Measurements from ENCODE around the gene NEURL3. TPM values are rescaled to one million over a fixed set of nuclear protein-coding genes. Genes with fewer than 3 reads are reported as not detected.
A peak's percentile ranks its signal among the peaks of the same experiment; 100 is the strongest.

The NEURL3 gene
- total and polyA plus RNA-seq, 9 of the 15 experiments (the other 6 are each of a cell fraction or from before 2014, with no cell fraction given) = not detected

DNA sequence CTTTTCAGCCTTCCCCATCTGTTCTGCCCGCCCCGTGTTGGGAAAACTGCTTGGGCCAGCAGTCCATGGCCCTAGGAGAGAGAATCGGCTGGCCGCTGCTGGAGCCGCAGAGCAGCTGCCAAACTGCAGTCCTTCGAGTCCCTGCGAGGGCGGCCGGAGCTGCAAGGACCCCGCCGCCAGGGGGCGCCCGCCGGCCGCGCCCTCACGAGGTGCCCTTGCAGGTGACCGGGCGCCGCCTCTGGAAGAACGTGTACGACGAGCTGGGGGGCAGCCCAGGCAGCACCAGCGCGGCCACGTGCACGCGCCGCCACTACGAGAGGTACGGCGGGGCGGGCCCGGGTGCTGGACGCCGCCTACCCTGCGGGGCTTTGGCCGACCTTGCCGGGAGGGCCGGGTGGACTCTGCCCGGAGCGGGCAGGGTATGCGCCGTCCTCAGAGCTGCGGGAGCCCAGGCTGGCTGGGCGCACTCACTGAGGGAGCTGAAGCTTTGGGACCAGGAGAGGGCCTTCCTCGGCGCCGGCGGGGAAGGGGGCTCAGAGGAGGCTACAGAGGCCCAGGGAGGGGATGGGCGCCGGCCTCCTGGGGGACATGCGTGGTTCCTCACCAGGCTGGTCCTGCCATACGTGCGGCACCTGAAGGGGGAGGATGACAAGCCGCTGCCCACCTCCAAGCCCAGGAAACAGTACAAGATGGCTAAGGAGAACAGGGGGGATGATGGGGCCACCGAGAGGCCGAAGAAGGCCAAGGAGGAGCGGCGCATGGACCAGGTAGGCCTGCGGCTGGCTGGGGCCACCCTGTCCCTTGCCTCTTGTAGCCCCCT, 45.0 kb upstream of the NEURL3 start (continued):
- TF ChIP-seq YY1 (IDR thresholded peaks at IDR 0.05; ENCODE audit: borderline replicate concordance in 1 of 3, control insufficient read depth in 1 of 3, extremely low read depth in 1 of 3, insufficient read depth in 3 of 3, insufficient read length in 1 of 3, insufficient replicate concordance in 2 of 3, low read depth in 1 of 3, low read length in 2 of 3) (peak in 1 of 3 experiments; percentile 31), EP300 (IDR thresholded peaks at IDR 0.05; ENCODE audit: low read length) (no peak), ZBTB1 (CRISPR knock-in tag; IDR thresholded peaks at IDR 0.05; ENCODE audit: borderline replicate concordance, low read depth) (no peak), ZNF77 (CRISPR knock-in tag; IDR thresholded peaks at IDR 0.05) (no peak), RB1 (IDR thresholded peaks at IDR 0.05; ENCODE audit: low read depth) (peak; percentile 93), ZNF311 (CRISPR knock-in tag; IDR thresholded peaks at IDR 0.05) (no peak), HDGF (IDR thresholded peaks at IDR 0.05) (no peak), L3MBTL2 (IDR thresholded peaks at IDR 0.05) (peak; percentile 68; the same call in 1 of the 2 replicates), NR4A1 (CRISPR knock-in tag; IDR thresholded peaks at IDR 0.05) (no peak), NR4A1 (tag; IDR thresholded peaks at IDR 0.05) (no peak), ZNF217 (CRISPR knock-in tag; IDR thresholded peaks at IDR 0.05) (no peak), SAFB2 (IDR thresholded peaks at IDR 0.05; ENCODE audit: borderline replicate concordance, low read depth, low read length, severe bottlenecking) (no peak), CTBP1 (IDR thresholded peaks at IDR 0.05; ENCODE audit: borderline replicate concordance) (peak; percentile 62; the same call in 1 of the 2 replicates), FOXA1 (IDR thresholded peaks at IDR 0.05; ENCODE audit: borderline replicate concordance) (no peak)
- TF ChIP-seq, protein P1, sequence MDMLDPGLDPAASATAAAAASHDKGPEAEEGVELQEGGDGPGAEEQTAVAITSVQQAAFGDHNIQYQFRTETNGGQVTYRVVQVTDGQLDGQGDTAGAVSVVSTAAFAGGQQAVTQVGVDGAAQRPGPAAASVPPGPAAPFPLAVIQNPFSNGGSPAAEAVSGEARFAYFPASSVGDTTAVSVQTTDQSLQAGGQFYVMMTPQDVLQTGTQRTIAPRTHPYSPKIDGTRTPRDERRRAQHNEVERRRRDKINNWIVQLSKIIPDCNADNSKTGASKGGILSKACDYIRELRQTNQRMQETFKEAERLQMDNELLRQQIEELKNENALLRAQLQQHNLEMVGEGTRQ (CRISPR knock-in tag; IDR thresholded peaks at IDR 0.05) = peak; percentile 7; the same call in 1 of the 2 replicates
- TF ChIP-seq, protein P2, sequence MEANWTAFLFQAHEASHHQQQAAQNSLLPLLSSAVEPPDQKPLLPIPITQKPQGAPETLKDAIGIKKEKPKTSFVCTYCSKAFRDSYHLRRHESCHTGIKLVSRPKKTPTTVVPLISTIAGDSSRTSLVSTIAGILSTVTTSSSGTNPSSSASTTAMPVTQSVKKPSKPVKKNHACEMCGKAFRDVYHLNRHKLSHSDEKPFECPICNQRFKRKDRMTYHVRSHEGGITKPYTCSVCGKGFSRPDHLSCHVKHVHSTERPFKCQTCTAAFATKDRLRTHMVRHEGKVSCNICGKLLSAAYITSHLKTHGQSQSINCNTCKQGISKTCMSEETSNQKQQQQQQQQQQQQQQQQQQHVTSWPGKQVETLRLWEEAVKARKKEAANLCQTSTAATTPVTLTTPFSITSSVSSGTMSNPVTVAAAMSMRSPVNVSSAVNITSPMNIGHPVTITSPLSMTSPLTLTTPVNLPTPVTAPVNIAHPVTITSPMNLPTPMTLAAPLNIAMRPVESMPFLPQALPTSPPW (CRISPR knock-in tag; IDR thresholded peaks at IDR 0.05) = peak; percentile 21; the same call in 1 of the 2 replicates
- TF ChIP-seq, protein P3, sequence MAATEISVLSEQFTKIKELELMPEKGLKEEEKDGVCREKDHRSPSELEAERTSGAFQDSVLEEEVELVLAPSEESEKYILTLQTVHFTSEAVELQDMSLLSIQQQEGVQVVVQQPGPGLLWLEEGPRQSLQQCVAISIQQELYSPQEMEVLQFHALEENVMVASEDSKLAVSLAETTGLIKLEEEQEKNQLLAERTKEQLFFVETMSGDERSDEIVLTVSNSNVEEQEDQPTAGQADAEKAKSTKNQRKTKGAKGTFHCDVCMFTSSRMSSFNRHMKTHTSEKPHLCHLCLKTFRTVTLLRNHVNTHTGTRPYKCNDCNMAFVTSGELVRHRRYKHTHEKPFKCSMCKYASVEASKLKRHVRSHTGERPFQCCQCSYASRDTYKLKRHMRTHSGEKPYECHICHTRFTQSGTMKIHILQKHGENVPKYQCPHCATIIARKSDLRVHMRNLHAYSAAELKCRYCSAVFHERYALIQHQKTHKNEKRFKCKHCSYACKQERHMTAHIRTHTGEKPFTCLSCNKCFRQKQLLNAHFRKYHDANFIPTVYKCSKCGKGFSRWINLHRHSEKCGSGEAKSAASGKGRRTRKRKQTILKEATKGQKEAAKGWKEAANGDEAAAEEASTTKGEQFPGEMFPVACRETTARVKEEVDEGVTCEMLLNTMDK (IDR thresholded peaks at IDR 0.05; ENCODE audit: borderline replicate concordance, insufficient read depth, low read depth, low read length, poor library complexity, severe bottlenecking) = peak; percentile 91
- TF ChIP-seq, protein P4, sequence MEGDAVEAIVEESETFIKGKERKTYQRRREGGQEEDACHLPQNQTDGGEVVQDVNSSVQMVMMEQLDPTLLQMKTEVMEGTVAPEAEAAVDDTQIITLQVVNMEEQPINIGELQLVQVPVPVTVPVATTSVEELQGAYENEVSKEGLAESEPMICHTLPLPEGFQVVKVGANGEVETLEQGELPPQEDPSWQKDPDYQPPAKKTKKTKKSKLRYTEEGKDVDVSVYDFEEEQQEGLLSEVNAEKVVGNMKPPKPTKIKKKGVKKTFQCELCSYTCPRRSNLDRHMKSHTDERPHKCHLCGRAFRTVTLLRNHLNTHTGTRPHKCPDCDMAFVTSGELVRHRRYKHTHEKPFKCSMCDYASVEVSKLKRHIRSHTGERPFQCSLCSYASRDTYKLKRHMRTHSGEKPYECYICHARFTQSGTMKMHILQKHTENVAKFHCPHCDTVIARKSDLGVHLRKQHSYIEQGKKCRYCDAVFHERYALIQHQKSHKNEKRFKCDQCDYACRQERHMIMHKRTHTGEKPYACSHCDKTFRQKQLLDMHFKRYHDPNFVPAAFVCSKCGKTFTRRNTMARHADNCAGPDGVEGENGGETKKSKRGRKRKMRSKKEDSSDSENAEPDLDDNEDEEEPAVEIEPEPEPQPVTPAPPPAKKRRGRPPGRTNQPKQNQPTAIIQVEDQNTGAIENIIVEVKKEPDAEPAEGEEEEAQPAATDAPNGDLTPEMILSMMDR (IDR thresholded peaks at IDR 0.05 in 2 of 3, conservative IDR thresholded peaks at IDR 0.05 in 1 of 3; ENCODE audit: insufficient read depth in 2 of 3, low read depth in 1 of 3, low read length in 3 of 3) = peak; percentile 90 to 97 (median 94)
- TF ChIP-seq, protein P5, sequence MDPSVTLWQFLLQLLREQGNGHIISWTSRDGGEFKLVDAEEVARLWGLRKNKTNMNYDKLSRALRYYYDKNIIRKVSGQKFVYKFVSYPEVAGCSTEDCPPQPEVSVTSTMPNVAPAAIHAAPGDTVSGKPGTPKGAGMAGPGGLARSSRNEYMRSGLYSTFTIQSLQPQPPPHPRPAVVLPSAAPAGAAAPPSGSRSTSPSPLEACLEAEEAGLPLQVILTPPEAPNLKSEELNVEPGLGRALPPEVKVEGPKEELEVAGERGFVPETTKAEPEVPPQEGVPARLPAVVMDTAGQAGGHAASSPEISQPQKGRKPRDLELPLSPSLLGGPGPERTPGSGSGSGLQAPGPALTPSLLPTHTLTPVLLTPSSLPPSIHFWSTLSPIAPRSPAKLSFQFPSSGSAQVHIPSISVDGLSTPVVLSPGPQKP (CRISPR knock-in tag; IDR thresholded peaks at IDR 0.05) = no peak

All from K562 (cell line).